22Rv1 (cell line): ENCODE data around the gene FCHSD2.

ENCODE experiments used
- H3K27ac ChIP-seq: fragments of 450-650 bp; 2 replicates; pipeline ENCODE4 v1.5.1; 2017
- ZFX ChIP-seq: fragments of 450-650 bp; IDR thresholded peaks from 2 replicates; pipeline ENCODE4 v1.6.1; 2017; ENCODE audit warnings: antibody characterized with exemption, borderline replicate concordance
- TF ChIP-seq, protein P1 (sequence below): fragments of 450-650 bp; IDR thresholded peaks from 2 replicates; pipeline ENCODE4 v1.5.1; 2017; ENCODE audit warnings: mild to moderate bottlenecking

Gene FCHSD2

DNA sequence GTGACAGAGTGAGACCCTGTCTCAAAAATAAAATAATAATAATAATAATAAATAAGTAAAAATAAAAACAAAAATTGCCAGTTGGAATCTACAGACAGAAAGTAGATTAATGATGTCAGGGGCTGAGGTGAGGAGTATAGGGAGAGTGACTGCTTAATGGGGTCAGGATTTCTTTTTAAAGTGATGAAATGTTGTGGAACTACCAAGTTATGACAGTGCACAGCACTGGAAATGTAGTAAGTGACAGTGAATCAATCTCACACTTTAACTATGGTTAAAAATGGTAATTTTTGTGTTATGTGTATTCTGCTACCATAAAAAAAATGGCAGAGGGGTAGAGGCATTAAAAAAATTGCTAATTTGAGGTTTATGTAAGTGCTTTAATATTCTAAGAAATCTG lies 240.7 kb downstream of the FCHSD2 start:
- H3K27ac ChIP-seq: no peak overlapping the region
- no peak for TF ChIP-seq ZFX
- TF ChIP-seq, protein P1, sequence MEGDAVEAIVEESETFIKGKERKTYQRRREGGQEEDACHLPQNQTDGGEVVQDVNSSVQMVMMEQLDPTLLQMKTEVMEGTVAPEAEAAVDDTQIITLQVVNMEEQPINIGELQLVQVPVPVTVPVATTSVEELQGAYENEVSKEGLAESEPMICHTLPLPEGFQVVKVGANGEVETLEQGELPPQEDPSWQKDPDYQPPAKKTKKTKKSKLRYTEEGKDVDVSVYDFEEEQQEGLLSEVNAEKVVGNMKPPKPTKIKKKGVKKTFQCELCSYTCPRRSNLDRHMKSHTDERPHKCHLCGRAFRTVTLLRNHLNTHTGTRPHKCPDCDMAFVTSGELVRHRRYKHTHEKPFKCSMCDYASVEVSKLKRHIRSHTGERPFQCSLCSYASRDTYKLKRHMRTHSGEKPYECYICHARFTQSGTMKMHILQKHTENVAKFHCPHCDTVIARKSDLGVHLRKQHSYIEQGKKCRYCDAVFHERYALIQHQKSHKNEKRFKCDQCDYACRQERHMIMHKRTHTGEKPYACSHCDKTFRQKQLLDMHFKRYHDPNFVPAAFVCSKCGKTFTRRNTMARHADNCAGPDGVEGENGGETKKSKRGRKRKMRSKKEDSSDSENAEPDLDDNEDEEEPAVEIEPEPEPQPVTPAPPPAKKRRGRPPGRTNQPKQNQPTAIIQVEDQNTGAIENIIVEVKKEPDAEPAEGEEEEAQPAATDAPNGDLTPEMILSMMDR: no peak

DNA sequence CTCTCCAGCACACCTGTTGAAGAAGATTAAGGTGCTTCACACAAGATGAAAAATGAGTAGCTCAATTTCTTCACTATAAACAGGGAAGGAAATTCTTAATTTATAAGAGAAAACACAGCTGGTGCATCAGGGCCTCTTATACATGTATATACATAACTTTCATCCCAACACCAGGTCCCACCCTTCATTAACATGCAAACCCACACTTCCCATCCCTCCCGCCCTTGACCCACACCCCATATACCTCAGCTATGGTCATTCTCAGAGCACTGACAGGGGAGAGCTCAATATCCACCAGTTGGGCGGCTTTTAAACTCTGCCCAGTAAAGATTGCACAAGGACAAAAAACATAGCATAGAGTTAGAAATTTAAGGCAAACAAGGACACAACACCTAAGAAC lies 242.1 kb downstream of the FCHSD2 start:
- TF ChIP-seq, protein P1: no peak
- TF ChIP-seq ZFX: no peak

GRCh38 chr11:72899238-72899637 lies 242.9 kb downstream of the FCHSD2 start:
- no peak for TF ChIP-seq ZFX
- TF ChIP-seq, protein P1: no peak
- H3K27ac ChIP-seq: no peak overlapping the region

More for the DNA sequence above, 242.1 kb downstream of the FCHSD2 start:
- H3K27ac ChIP-seq: no peak overlapping the region

DNA sequence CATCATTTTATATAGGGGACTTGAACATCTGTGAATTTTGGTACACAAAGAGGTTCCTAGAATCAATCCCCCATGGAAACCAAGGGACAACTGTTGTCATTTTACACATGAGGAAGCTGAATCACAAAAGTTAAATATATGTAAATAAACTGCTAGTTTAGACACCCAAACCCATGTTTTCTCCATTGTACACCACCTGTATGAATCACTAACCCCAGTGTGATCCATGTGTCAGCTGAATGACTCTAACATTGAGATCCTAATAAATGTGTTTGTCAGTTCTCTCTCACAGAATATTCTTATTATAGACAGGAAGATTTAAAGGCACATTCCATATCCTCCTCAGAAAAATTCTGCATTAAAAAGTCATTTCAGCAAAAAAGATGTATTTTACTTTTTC lies 244.6 kb downstream of the FCHSD2 start:
- TF ChIP-seq, protein P1: no peak
- TF ChIP-seq ZFX: no peak

GRCh38 chr11:72896431-72896830 lies 245.7 kb downstream of the FCHSD2 start:
- TF ChIP-seq ZFX: no peak
- TF ChIP-seq, protein P1: no peak
- no peak overlapping the region for H3K27ac ChIP-seq

More for the DNA sequence above, 244.6 kb downstream of the FCHSD2 start:
- H3K27ac ChIP-seq: no peak overlapping the region

DNA sequence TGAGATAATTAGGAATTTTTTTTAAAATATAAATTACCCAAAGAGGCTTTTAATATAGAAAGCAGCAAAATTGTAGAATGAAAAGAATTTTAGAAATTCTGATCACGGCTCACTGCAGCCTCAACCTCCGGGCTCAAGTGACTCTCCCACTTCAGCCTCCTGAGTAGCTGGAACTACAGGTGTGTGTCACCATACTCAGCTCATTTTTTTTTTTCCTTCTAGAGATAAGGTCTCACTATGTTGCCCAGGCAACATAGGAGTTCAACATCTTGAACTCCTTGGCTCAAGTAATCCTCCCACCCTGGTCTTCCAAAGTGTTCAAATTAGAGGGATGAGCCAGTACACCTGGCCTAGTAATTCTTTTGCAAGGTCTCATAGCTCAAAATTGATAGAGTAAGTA lies 251.2 kb downstream of the FCHSD2 start:
- H3K27ac ChIP-seq: no peak overlapping the region
- TF ChIP-seq ZFX: no peak
- TF ChIP-seq, protein P1: no peak

DNA sequence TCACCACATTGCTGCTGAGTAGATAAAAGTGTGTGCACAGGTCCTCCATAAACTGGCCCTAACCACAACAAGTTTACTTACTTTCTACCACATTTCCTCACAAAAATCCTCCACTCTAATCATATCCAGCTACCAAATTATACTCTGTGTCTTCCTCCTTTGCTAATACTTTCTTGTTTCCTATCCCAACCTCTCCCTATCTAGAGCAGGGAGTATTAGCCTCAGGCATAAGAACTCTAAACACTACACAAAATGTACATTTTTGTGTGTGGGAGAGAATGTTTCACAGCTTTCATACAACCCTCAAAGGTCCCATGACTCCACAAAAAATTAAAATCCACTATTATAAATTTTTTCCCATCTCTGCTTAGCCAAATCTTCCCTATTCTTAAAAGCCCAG lies 255.5 kb downstream of the FCHSD2 start:
- no peak for TF ChIP-seq ZFX
- TF ChIP-seq, protein P1: no peak

More for the DNA sequence above, 255.5 kb downstream of the FCHSD2 start:
- H3K27ac ChIP-seq: no peak overlapping the region
